Lower leg skin (tissue), 4 donors: ENCODE measurements around the gene ACSL3. TPM values are rescaled to one million over a fixed set of nuclear protein-coding genes. Genes with fewer than 3 reads are reported as not detected.
"Not testable (repeated sequence)": the region's sequence is repeated elsewhere in the genome, so short reads cannot be mapped to it uniquely, and the experiment has no call there.

Experiments used
- DNase-seq, 2 donors: peaks; one replicate each; pipeline ENCODE4 v3.0.0-alpha.2; 2019; ENCODE audit warnings: low spot score in 2 of 2
- H3K4me3 ChIP-seq: fragments of 200-600 bp; sonication (generic); 2 replicates; pipeline ENCODE4 v1.5.1; 2017; ENCODE audit warnings: mild to moderate bottlenecking, low read depth; ENCODE audit not compliant: poor library complexity, severe bottlenecking
- CTCF ChIP-seq, 3 donors: fragments of 450-650 bp; IDR thresholded peaks; one replicate each; pipeline ENCODE4 v1.5.1; 2016; ENCODE audit warnings: antibody characterized with exemption in 3 of 3, mild to moderate bottlenecking in 3 of 3, moderate library complexity in 2 of 3
- POLR2A ChIP-seq, 2 donors: fragments of 450-650 bp; IDR thresholded peaks; one replicate each; pipeline ENCODE4 v1.6.1; 2016 to 2017; ENCODE audit warnings: antibody characterized with exemption in 2 of 2, mild to moderate bottlenecking in 1 of 2, moderate library complexity in 1 of 2
- WGBS, 2 donors: methylation state at CpG; one replicate each; pipeline ENCODE4 v1.1.5; 2018; 5-methylcytosine and 5-hydroxymethylcytosine counted together
- intact Hi-C: fragments of 100-400 bp; cut with DNase I; formaldehyde crosslinking; loops from one replicate; pipeline ENCODE4 v1.15.0; 2023; ENCODE audit warnings: low total_unique reads
- total RNA-seq, 4 donors: library from RNA; depleted of rRNA; stranded (reverse); fragments of >200 nt; gene quantifications; one replicate each; pipeline ENCODE4 v1.1.0, GENCODE V29; 2016

Gene ACSL3
- total RNA-seq, 4 donors from 2014 or later = 32.6 to 132 (median 69.6) TPM

GRCh38 chr2:222846003-222846402, 14.8 kb upstream of the ACSL3 start:
- intact Hi-C loops = no loop called here
- DNase-seq = no peak
- TF ChIP-seq POLR2A (IDR thresholded peaks at IDR 0.05) = no peak
- TF ChIP-seq CTCF (IDR thresholded peaks at IDR 0.05) = no peak
- no peak overlapping the region for H3K4me3 ChIP-seq
- WGBS, 2 donors = 74 to 80% methylated on average over 4 of the region's 4 CpGs

DNA sequence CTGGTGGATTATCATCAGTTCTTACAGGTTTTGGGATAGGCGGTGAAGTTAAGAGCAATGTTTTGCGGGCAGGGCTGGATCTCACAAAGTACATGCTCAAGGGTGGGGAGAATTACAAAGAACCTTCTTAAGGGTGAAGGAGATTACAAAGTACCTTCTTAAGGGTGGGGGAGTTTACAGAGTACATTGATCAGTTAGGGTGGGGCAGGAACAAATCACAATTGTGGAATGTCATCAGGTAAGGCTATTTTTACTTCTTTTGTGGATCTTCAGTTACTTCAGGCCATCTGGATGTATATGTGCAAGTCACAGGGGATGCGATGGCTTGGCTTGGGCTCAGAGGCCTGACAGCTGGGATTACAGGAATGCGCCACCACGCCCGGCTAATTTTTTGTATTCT, 12.8 kb upstream of the ACSL3 start:
- 82% methylated on average over 6 of the region's 6 CpGs for WGBS, 2 donors
- DNase-seq, H3K4me3 ChIP-seq, intact Hi-C loops: not testable (repeated sequence)

GRCh38 chr2:222848862-222849261, 12.0 kb upstream of the ACSL3 start:
- no peak for DNase-seq
- intact Hi-C loops = no loop called here
- no peak for TF ChIP-seq POLR2A (IDR thresholded peaks at IDR 0.05)
- no peak for TF ChIP-seq CTCF (IDR thresholded peaks at IDR 0.05)
- WGBS, 2 donors = 87 to 88% methylated on average over 9 of the region's 9 CpGs
- no peak overlapping the region for H3K4me3 ChIP-seq

DNA sequence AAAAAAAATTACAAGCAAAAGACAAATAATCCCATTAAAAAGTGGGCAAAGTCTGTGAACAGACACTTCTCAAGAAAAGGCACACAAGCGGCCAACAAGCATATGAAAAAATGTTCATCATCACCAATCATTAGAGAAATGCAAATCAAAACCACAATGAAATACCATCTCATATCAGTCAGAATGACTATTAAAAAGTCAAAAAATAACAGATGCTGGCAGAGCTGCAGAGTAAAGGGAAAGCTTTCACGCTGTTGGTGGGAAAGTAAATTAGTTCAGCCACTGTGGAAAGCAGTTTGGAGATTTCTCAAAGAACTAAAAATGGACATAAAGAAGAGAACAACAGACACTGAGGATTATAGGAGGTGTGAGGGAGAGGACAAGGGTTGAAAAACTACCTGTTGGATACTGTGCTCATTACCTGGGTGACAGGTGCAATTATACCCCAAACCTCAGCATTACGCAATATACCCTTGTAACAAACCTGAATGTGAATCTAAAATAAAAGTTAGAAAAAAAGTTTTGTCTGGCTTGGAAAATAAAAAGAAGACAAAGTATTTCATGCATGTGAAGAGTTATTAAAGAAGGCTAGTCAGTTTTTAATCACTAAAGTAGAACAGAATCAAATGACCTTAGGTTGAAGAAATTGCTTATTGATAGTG, 8.7 kb upstream of the ACSL3 start:
- no peak for TF ChIP-seq POLR2A (IDR thresholded peaks at IDR 0.05)
- TF ChIP-seq CTCF (IDR thresholded peaks at IDR 0.05) = no peak
- no peak overlapping the region for H3K4me3 ChIP-seq
- intact Hi-C loops = no loop called here
- no peak for DNase-seq
- 79 to 83% methylated on average over 3 of the region's 3 CpGs for WGBS, 2 donors

DNA sequence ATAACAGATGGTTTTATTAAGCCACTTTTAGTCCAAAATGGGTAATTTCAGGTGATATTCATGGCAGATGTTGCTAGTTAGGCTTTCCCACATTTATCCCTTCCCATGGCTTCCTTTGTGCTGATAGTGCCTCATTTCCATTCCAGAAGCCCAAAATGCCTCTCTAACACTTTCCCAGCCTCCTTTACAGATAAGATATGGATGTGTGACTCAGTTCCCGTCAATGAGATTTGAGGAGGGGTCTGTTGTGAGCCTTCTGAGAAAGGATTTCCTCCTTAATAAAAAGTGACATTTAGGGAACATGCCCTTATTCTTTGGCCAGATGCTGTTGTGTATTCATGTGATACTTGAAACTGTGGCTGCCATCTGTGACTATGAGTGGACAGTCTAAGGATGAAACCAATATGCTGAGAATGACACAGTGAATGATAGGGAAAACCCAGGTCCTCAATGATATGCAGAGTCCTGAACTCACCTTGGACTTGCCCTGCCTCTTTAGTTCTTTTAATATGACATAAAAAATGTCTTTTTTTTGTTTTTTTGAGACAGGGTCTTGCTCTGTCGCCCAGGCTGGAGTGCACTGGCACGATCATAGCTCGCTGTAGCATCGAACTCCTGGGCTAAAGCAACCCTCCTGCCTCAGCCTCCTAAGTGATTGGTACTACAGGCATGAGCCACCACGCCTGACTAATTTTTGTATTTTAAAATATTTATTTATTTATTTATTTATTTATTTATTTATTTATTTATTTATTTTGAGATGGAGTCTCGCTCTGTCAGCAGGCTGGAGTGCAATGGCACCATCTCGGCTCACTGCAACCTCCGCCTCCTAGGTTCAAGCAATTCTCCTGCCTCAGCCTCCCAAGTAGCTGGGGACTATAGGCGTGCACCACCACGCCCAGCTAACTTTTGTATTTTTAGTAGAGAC, 5.8 kb upstream of the ACSL3 start:
- WGBS, 2 donors = 92 to 96% methylated on average over 11 of the region's 11 CpGs
- intact Hi-C loops = no loop called here
- DNase-seq = no peak
- no peak for TF ChIP-seq CTCF (IDR thresholded peaks at IDR 0.05)
- TF ChIP-seq POLR2A (IDR thresholded peaks at IDR 0.05) = no peak
- no peak overlapping the region for H3K4me3 ChIP-seq
